HG02970 (cell line): Measurements from ENCODE around the gene FMO2.
A peak's percentile ranks its signal among the peaks of the same experiment; 100 is the strongest.
"Not testable (repeated sequence)": the region's sequence is repeated elsewhere in the genome, so short reads cannot be mapped to it uniquely, and the experiment has no call there.

Experiments used
- ATAC-seq: cut with Tn5 transposase; IDR thresholded peaks from one replicate; pipeline ENCODE4 v1.9.1; 2021; ENCODE audit warnings: mild to moderate bottlenecking, moderate library complexity, moderate number of reproducible peaks; ENCODE audit not compliant: unreplicated experiment, low FRiP score

FMO2 gene

GRCh38 chr1:171217658-171218443 lies 32.8 kb downstream of the FMO2 start:
- ATAC-seq: no peak

GRCh38 chr1:171218661-171219060 lies 33.6 kb downstream of the FMO2 start:
- ATAC-seq: no peak

GRCh38 chr1:171219346-171220080 lies 34.4 kb downstream of the FMO2 start:
- no peak for ATAC-seq

GRCh38 chr1:171220081-171220420 lies 35.0 kb downstream of the FMO2 start:
- no peak for ATAC-seq

GRCh38 chr1:171220581-171221054 lies 35.5 kb downstream of the FMO2 start:
- ATAC-seq: no peak

- ATAC-seq: no peak
Observed at GRCh38 chr1:171221665-171222591, 36.8 kb downstream of the FMO2 start.

- ATAC-seq: no peak
Observed at GRCh38 chr1:171222936-171223335, 37.8 kb downstream of the FMO2 start.

- not testable (repeated sequence) for ATAC-seq
Observed at GRCh38 chr1:171224257-171224656, 39.2 kb downstream of the FMO2 start.

- ATAC-seq: peak; percentile 87
Observed at GRCh38 chr1:171226747-171227370, 41.8 kb downstream of the FMO2 start.

GRCh38 chr1:171231326-171231725 lies 46.2 kb downstream of the FMO2 start:
- ATAC-seq: no peak

GRCh38 chr1:171233183-171233582 lies 48.1 kb downstream of the FMO2 start:
- no peak for ATAC-seq

GRCh38 chr1:171236231-171236630 lies 51.1 kb downstream of the FMO2 start:
- ATAC-seq: not testable (repeated sequence)

GRCh38 chr1:171243878-171244277 lies 58.8 kb downstream of the FMO2 start:
- ATAC-seq: no peak

GRCh38 chr1:171245458-171246064 lies 60.5 kb downstream of the FMO2 start:
- ATAC-seq: no peak

- ATAC-seq: no peak
Observed at GRCh38 chr1:171247501-171247900, 62.4 kb downstream of the FMO2 start.

- ATAC-seq: no peak
Observed at GRCh38 chr1:171248302-171248701, 63.2 kb downstream of the FMO2 start, which contains the start of gene FMO1. Gene FMO1, plus strand, starts transcription at chr1:171248494. Its CDS starts 9,594 bp downstream, at chr1:171258088.

GRCh38 chr1:171248841-171249240 lies 63.7 kb downstream of the FMO2 start:
- no peak for ATAC-seq

GRCh38 chr1:171250263-171250662 lies 65.2 kb downstream of the FMO2 start:
- no peak for ATAC-seq

GRCh38 chr1:171251042-171251951 lies 66.2 kb downstream of the FMO2 start:
- ATAC-seq: no peak
